Stimulated activated CD8-positive, alpha-beta memory T cell treated with anti-CD3 and anti-CD28 coated beads, Interleukin-12 subunit alpha, Interleukin-12 subunit beta, amount 100 ng/mL, for 1 hour (primary cell): Measurements from ENCODE around the gene WBP2NL.
"Not testable (repeated sequence)": the region's sequence is repeated elsewhere in the genome, so short reads cannot be mapped to it uniquely, and the experiment has no call there.

Source experiments
- DNase-seq: peaks from one replicate; pipeline ENCODE4 v3.0.0-alpha.2; 2020; ENCODE audit warnings: low read depth

Gene WBP2NL

DNA sequence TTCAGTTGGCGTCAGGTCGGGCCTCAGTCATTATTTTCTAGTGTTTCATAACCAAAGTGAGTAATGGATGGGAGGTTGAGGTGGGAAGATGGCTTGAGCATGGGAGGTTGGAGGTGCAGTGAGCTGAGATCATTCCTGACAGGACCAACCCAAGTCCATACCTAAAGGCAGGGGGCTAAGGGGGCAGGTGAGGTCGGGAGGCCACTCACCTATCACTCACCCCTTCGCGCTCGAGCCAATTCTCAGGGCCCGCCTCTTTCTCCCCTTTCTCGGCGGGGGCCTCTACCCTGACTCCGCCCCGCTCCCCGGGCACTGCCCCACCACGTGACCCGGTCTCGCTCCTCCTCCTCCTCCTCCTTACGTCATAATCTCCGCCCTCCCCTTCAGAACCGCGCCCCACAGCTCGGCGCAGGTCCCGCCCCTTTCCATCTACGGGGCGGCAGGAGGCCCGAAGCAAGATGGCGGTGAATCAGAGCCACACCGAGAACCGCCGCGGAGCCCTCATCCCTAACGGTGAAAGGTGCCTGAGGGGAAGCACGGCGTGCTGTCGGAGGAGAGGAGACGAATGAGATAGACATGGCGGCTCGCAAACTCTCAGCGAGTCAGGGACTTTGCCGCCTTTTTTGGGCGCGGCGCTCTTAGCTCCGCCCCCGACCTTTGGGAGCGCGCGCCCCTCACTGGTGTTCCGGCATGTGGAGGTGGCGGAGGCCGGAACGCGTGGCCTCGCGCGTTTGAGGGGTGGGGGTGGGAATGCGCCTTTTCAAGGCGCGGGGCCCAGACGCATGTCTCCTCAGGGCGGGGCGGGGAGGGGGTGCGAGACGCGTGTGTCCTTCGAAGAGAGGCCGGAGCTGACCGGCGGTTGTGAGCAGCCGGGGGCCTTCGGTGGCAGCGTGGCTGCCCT lies at the start of gene WBP2NL:
TSS of gene WBP2NL (plus strand) at position 428 of the 901 bp plus-strand sequence. CDS start at position 459, 31 bp downstream.
- DNase-seq, result peak; percentile 80

- DNase-seq, result not testable (repeated sequence)
Observed at GRCh38 chr22:41948928-41949296, 49.7 kb upstream of the WBP2NL start.

- DNase-seq, result no peak
Observed at GRCh38 chr22:41949297-41949965, 49.2 kb upstream of the WBP2NL start.

- DNase-seq, result no peak
Observed at GRCh38 chr22:41951898-41952474, 46.6 kb upstream of the WBP2NL start, which contains the start of gene SMIM45. Gene SMIM45, plus strand, starts transcription at chr22:41952150.

- DNase-seq, result no peak
Observed at GRCh38 chr22:41952713-41953112, 45.9 kb upstream of the WBP2NL start.

DNA sequence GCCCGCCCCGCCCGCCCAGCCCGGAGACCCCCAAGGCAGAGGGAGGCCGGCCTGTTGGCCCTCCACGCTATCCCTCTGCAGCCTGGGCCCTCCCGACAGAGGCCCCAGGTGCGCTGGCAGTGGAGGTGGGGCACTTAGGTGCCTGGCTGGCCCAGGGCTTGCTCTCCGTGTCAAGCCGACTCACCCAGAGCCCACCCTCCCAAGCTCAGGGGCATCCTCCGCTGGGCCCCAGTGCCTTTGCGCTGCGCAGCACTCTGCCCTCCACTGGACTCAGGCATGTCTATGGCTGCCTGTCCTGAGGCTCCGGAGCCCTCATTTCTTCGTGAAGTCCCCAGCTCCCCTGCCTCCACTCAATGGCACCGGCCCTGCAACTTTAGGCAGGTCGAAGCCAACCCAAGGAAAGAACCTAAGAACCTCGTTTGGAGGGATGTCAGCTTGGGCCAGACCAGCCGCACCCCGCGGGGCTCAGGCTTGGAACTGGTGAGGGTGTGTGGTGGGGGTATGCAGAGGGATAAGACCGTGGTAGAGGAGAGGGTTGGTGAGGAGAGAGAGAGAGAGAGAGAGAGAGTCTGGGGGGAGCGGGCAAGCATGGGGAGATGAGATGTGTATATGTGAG lies 40.5 kb upstream of the WBP2NL start:
- no peak for DNase-seq

GRCh38 chr22:41963453-41964111 lies 35.0 kb upstream of the WBP2NL start:
- no peak for DNase-seq

DNA sequence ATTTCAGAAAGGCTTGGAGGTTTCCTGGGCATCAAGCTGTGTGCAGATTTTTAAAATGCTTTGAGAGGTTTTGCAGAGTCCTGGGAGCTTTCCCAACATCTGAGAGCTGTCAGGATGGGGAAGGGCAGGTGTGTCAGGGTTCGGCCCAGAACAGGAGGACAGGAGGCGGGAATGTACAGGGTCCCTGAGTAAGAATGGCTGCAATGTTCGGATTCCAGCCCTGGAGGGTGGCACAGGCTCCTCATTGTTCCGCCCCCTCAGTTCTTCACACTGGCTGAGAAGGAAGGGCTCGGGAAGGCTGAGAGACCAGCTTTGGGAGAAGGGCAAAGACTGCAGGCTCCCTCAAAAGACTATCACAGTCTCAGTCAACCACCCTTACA lies 34.5 kb upstream of the WBP2NL start:
- DNase-seq, result no peak

DNA sequence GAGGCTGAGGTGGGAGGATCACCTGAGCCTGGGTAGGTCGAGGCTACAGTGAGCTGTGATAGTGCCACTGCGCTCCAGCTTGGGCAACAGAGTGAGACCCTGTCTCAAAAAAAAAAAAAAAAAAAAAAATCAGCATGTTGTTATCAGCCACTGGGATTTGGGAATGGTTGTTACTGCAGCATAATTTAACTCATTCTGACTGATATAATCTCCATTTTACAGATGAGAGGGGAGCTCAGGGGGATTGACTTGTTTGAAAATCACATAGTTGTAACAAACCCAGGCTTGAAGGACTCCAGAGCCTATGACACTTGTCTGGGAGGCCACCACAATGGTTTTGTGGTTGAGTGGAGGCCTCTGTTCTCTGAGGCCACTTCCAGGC lies 32.4 kb upstream of the WBP2NL start:
- no peak for DNase-seq

- DNase-seq, result no peak
Observed at GRCh38 chr22:41966607-41967240, 31.9 kb upstream of the WBP2NL start.

DNA sequence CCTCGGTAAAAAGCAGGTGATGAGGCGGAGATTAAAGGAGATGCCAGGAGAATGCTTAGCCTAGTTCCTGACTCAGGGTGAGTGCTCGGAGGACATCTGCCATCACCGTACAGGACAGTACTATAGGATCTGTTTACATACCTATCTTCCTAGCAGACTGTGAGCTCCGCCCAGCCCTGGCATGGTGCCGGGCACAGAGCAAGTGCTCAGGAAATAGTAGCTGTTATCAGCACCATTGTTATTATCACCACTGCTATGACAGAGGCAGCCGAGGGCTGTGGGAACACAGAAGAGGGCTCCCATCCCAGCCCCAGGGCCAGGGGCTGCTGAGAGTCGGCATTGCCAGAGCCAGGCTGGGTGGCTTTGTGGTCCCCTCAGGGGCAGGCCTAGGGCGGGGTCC lies 30.0 kb upstream of the WBP2NL start:
- DNase-seq, result no peak

DNA sequence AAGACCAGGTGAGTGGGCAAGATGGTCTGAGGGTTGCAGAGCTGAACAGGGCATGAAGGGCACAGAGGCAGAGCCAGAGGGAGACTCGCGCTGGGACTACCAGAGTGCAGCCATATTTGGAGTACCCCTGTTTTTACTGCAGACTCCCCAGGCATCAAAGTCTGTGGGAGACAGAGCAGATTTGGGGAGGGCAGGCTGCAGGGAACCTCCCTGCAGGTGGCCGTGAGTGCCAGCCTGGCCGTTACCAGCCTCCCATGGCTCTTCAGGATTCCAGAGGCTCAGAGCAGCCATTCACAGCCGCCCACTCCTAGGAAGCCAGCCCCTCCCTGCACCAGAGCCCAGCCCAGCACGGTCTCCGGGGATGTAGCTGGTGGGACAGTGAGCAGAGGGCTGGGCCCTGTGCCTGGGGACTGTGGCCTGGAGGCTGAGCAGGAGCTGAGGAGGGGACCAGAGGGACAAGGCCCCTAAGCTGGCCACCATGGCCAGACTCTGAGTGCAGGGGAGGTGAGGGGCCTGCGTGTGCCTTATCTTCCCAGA lies 29.4 kb upstream of the WBP2NL start, which contains the start of gene SEPTIN3:
TSS of gene SEPTIN3 (plus strand) at position 334 of the 537 bp plus-strand sequence. CDS start 2,050 bp downstream, outside the sequence.
- DNase-seq, result no peak

- no peak for DNase-seq
Observed at GRCh38 chr22:41970601-41971000, 28.0 kb upstream of the WBP2NL start.

- no peak for DNase-seq
Observed at GRCh38 chr22:41971431-41971830, 27.2 kb upstream of the WBP2NL start.

DNA sequence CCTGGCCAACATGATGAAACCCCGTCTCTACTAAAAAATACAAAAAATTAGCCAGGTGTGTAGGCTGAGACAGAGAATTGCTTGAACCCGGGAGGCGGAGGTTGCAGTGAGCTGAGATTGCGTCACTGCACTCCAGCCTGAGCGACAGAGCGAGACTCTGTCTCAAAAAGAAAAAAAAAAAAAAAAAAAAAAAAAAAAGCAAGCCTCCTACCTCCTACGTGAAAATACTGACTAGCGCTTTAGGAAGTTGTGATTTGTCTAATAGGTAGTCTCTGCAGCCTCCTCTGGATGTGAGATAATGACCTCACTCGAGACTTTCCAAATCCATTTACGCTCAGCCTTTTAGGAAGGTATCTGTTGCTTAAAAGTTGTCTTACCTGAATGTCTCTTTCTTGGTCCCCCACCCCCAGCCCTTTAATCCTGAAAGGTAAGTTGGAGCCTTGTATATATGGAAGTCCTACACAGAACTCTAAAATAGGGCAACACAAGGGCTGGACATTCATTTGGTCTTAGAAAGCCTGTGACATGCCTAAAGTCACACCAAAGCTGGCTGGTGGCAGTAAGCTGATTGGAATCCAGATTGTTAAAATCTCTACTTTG lies 23.8 kb upstream of the WBP2NL start:
- no peak for DNase-seq

- DNase-seq, result no peak
Observed at GRCh38 chr22:41975299-41976069, 23.1 kb upstream of the WBP2NL start.

DNA sequence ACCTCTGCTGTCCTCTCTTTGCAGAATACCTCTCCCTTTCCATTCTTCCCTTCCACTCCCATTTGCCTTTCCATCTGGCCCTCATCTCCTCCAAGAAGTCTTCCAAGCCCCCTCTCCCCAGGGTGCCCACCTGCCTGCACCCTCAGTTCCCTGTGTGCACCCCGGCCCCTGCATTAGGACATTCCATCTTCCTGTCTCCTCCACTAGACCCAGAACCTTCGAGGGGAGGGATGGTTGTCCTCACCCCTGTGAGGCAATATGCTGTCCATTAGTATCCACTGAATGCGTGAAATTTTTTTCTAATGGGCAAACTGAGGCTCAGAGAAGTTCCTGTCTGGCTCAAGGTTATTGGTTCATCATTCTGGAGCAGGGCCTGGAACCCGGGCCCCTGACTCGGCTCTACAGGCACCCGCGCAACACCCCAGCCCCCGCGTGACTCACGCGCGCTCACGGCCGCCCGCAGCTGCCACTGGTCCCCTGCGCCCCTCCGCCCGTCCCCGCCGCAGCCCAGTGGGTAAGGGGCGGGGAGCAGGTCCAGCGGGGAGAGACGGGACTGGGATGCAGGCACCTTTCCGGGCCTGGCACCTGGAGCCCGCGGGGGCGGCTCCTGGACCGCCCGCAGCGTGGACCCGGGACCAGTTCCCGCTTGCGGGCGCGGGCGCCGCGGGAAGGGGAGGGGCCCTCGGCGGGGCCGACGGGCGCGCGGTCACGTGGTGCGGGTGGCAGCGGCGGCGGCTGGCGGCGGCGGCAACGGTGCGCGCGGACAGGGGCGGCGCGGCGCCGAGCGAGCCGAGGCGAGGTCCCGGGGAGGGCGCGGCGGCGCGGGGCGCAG lies 22.3 kb upstream of the WBP2NL start:
- no peak for DNase-seq

GRCh38 chr22:41976961-41977566 lies 21.5 kb upstream of the WBP2NL start:
- DNase-seq, result no peak

DNA sequence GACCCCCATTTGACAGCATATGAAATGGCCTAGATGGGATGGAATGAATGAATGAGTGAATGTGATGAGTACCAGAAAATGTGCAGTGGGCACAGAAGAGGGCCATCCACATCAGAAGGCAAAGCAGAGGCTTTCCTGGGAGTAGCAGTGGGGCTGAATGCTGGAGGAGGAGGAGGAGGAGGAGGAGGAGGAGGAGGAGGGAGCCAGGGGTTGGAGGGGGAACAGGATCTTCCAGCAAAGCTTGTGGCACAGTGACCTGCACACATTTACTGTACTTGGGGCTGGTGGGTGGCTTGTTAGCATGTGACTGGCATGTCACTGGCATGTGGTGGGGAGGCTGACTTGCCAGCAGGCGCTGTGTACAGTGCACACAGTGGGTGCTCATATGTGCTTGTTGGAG lies 19.9 kb upstream of the WBP2NL start:
- no peak for DNase-seq
